SKM-1 (cell line): ENCODE results near the gene GSC2.

Experiments used
- DNase-seq: peaks from one replicate; lab custom pipeline; 2025; ENCODE audit not compliant: unreplicated experiment; lab: John Stamatoyannopoulos, UW

The GSC2 gene

GRCh38 chr22:19134176-19134831 is 15.8 kb downstream of the GSC2 start:
- no peak for DNase-seq

- DNase-seq = no peak
Measured at GRCh38 chr22:19133561-19133960, 16.5 kb downstream of the GSC2 start.

GRCh38 chr22:19132693-19133400 is 17.2 kb downstream of the GSC2 start:
- no peak for DNase-seq

- no peak for DNase-seq
Measured at GRCh38 chr22:19132153-19132552, 17.9 kb downstream of the GSC2 start.

GRCh38 chr22:19131685-19132015 is 18.4 kb downstream of the GSC2 start:
- no peak for DNase-seq

GRCh38 chr22:19130959-19131684 is 19.0 kb downstream of the GSC2 start, which contains the start of gene TSSK2:
Gene TSSK2, plus strand, starts transcription at chr22:19131308. Its CDS starts 92 bp downstream, at chr22:19131400.
- DNase-seq = no peak

GRCh38 chr22:19129871-19130270 is 20.2 kb downstream of the GSC2 start:
- DNase-seq = no peak

GRCh38 chr22:19128946-19129727 is 21.0 kb downstream of the GSC2 start:
- DNase-seq = no peak

- no peak for DNase-seq
Measured at GRCh38 chr22:19128009-19128401, 22.1 kb downstream of the GSC2 start.

- DNase-seq = no peak
Measured at GRCh38 chr22:19127329-19128008, 22.6 kb downstream of the GSC2 start.

- no peak for DNase-seq
Measured at GRCh38 chr22:19126309-19127273, 23.5 kb downstream of the GSC2 start.

GRCh38 chr22:19125474-19126308 is 24.4 kb downstream of the GSC2 start:
- no peak for DNase-seq

GRCh38 chr22:19125011-19125410 is 25.1 kb downstream of the GSC2 start:
- no peak for DNase-seq

GRCh38 chr22:19124377-19124776 is 25.7 kb downstream of the GSC2 start:
- DNase-seq = no peak

- no peak for DNase-seq
Measured at GRCh38 chr22:19123936-19124335, 26.2 kb downstream of the GSC2 start.

- no peak for DNase-seq
Measured at GRCh38 chr22:19122752-19123492, 27.2 kb downstream of the GSC2 start.

- peak; percentile 93 for DNase-seq
Measured at GRCh38 chr22:19122143-19122751, 27.8 kb downstream of the GSC2 start, which contains the start of gene DGCR2. Gene DGCR2, minus strand, starts transcription at chr22:19122412. Its CDS starts 206 bp downstream, at chr22:19122206.
